Activated naive CD8-positive, alpha-beta T cell treated with anti-CD3 and anti-CD28 coated beads, Interleukin-2, amount 50 U/mL, for 24 hours (primary cell): Measurements from ENCODE around the gene WDR37.
"Not testable (repeated sequence)": the region's sequence is repeated elsewhere in the genome, so short reads cannot be mapped to it uniquely, and the experiment has no call there.

Source experiments
- ATAC-seq: fragments of 150-1000 bp; cut with Tn5 transposase; one replicate; pipeline ENCODE4 v1.10.0; 2021
- DNase-seq: peaks from one replicate; pipeline ENCODE4 v3.0.0; 2021
- H3K27ac Mint-ChIP-seq: one replicate; pipeline ENCODE4 v1.8.0; 2021; ENCODE audit warnings: mild to moderate bottlenecking, mixed read lengths
- H3K27me3 Mint-ChIP-seq: one replicate; pipeline ENCODE4 v1.8.0; 2021; ENCODE audit warnings: mixed read lengths
- H3K36me3 Mint-ChIP-seq: one replicate; pipeline ENCODE4 v1.8.0; 2021; ENCODE audit warnings: low read depth, mixed read lengths
- H3K4me1 Mint-ChIP-seq: one replicate; pipeline ENCODE4 v1.8.0; 2021; ENCODE audit warnings: mixed read lengths
- H3K4me3 Mint-ChIP-seq: one replicate; pipeline ENCODE4 v1.8.0; 2021; ENCODE audit warnings: mild to moderate bottlenecking, moderate library complexity, mixed read lengths
- H3K9me3 Mint-ChIP-seq: one replicate; pipeline ENCODE4 v1.8.0; 2021; ENCODE audit warnings: mixed read lengths

WDR37 gene

DNA sequence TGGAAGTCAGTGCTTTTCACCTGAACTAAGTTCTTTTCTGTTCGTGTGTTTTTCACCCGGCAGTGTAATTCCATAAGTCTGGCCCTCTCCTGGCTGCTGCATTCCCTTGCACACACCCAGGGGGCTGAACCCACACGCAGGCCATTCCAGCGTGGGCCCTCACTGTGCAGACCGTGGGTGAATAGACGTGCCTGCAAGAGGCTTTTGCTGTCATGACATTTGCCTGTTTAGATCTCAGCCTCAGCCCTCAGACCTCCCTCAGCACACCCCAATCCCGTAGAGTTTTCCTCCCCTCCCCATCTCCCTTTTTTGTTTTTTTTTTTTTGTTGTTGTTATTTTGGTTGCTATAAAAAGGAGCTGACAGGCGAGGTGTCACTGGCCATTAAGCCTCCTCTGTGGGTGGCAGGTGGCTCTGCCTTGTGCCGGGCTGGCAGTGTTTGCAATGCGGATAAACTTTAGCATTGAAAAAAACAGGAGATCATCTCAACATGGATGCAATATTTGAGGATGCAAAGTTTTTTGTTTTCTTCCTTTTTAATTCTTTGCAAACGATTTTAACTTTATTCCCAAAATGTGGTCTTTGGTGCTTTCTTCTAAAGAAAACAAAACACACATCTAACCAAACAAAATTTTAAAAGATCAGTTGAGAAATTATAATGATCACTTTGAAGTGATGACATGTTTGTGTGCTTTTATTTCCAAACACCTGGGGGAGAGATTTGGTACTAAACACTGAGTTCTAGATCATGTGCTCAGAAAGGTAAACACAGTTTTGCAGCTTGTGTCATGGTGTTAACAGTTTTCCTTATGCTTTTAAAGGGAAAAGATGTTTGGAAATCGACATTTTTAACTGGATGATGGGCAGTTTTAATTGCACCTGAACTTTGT, 58.8 kb downstream of the WDR37 start:
- Mint-ChIP-seq H3K4me1 (peaks cover 42% of the 10 kb centered on the region), H3K27ac (no peak overlapping the region), H3K9me3 (no peaks in the 10 kb centered on the region), H3K36me3 (peaks cover 66% of the 10 kb centered on the region), H3K27me3 (no peaks in the 10 kb centered on the region), H3K4me3 (no peak overlapping the region)
- ATAC-seq (no peak), DNase-seq (no peak)

DNA sequence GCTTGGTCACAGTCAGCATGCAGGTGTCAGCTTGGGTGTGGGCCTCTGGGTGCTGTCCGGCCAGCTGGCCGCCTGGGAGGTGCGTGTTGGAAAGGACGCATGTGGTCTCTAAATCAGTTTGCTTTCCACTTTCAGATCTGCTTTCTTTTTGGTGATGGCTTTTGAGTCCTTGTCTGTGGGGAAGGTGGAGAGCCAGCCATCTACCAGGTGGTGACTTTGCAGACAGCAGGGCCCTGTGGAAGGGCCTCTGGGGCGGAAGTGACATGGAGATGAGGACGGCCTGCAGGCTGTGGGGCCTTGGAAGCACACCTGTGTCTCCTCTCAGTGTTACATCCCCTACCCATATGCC, 59.4 kb downstream of the WDR37 start:
- Mint-ChIP-seq H3K4me3 (no peak overlapping the region), H3K27me3 (no peaks in the 10 kb centered on the region), H3K4me1 (peaks cover 36% of the 10 kb centered on the region), H3K36me3 (peaks cover 63% of the 10 kb centered on the region), H3K27ac (no peak overlapping the region), H3K9me3 (no peaks in the 10 kb centered on the region)
- ATAC-seq (no peak), DNase-seq (no peak)

DNA sequence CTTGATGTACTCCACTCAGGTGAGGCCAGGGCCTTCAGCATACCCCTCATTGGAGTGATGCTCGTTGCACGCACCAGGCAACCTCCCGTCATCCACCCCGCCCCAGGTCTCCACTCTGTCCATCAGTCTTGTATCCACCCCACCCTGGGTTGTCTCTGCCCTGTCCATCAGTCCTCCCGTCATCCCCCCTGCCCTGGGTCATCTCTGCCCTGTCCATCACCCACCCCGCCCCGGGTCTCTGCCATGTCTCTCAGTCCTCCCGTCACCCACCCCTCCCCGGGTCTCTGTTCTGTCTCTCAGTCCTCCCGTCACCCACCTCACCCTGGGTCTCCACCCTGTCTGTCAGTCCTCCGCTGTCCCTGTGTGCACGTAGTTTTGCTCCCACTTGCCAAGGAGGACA, 59.9 kb downstream of the WDR37 start:
- Mint-ChIP-seq H3K4me3 (no peak overlapping the region), H3K36me3 (peaks cover 59% of the 10 kb centered on the region), H3K27ac (no peak overlapping the region), H3K4me1 (peaks cover 31% of the 10 kb centered on the region), H3K27me3 (no peaks in the 10 kb centered on the region), H3K9me3 (no peaks in the 10 kb centered on the region)
- ATAC-seq (no peak), DNase-seq (no peak)

DNA sequence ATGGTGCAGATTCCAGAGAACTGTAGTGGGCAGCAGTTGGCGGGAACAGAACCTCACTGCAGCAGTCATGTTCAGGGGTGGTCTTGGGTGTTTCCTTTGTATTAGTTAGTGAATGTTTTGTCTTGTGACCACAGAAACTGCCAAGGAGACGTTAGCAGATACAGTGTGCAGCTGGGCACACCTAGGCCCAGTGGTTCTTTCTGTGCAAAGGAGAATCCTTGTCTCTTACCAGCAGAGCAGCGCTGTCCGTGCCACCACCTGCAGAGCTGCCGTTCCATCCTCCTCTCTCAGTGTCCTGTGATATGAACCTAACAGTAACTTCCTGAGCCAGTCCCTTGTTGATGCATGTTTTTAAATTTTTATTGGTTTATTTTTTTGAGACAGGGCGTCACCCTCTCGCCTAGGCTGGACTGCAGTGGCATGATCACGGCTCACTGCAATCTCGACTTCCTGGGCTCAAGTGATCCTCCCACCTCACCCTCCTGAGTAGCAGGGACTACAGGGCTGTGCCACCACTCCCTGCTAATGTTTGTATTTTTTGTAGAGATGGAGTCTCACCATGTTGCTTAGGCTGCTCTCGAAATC, 60.6 kb downstream of the WDR37 start:
- Mint-ChIP-seq H3K27ac (no peak overlapping the region), H3K27me3 (no peaks in the 10 kb centered on the region), H3K9me3 (no peaks in the 10 kb centered on the region), H3K36me3 (peaks cover 55% of the 10 kb centered on the region), H3K4me1 (peaks cover 24% of the 10 kb centered on the region), H3K4me3 (no peak overlapping the region)
- no peak for ATAC-seq
- DNase-seq, result no peak

DNA sequence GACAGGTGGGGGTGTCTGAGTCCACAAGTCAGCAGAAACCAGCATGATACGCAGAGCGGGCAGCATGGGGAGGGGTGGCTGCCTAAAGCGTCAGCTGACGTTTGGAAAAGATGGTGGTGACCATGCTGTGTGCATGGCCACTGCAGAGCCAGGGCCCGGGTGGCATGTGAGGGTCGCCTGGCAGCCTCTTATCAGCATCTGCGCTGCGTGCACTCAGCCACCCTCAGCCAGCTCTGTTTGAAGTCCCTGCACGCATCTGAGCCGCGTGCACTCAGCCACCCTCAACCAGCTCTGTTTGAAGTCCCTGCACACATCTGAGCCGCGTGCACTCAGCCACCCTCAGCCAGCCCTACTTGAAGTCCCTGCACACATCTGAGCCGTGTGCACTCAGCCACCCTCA, 61.5 kb downstream of the WDR37 start:
- Mint-ChIP-seq H3K4me3 (no peak overlapping the region), H3K27ac (no peak overlapping the region), H3K9me3 (no peaks in the 10 kb centered on the region), H3K27me3 (no peaks in the 10 kb centered on the region), H3K4me1 (peaks cover 24% of the 10 kb centered on the region), H3K36me3 (peaks cover 55% of the 10 kb centered on the region)
- no peak for ATAC-seq
- no peak for DNase-seq

DNA sequence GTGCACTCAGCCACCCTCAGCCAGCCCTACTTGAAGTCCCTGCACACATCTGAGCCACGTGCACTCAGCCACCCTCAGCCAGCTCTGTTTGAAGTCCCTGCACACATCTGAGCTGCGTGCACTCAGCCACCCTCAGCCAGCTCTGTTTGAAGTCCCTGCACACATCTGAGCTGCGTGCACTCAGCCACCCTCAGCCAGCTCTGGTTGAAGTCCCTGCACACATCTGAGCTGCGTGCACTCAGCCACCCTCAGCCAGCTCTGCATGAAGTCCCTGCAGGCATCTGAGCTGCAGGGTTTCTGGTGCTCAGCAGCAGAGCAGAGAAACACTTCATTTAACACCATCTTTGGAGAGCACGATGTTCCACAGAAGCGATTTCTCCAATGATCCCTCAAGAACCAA, 62.1 kb downstream of the WDR37 start:
- DNase-seq, H3K4me3 Mint-ChIP-seq, H3K9me3 Mint-ChIP-seq, H3K27me3 Mint-ChIP-seq, ATAC-seq, H3K27ac Mint-ChIP-seq: not testable (repeated sequence)
- H3K36me3 Mint-ChIP-seq, result peaks cover 56% of the 10 kb centered on the region
- H3K4me1 Mint-ChIP-seq, result peaks cover 29% of the 10 kb centered on the region

DNA sequence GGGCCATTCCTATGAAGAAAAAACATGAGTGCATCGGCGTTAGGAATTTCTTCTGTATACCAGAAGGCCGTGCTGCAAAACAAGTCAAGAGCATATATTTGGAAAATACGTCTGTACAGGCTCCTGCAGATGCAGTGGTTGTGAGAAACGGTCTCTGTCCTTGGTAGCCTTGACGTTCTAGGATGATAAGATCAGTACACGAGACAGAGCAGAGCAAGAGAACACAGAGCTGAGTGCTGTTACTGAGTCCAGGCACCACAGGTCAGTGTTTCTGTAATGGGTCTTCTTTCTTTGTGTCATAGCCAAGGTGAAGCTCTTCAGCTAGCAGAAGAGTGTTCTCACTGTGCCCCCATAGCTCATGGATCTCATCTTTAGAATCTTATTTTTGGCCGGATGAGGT, 62.8 kb downstream of the WDR37 start:
- DNase-seq (no peak), ATAC-seq (no peak)
- peaks cover 59% of the 10 kb centered on the region for H3K36me3 Mint-ChIP-seq
- H3K27me3 Mint-ChIP-seq, result no peaks in the 10 kb centered on the region
- no peak overlapping the region for H3K27ac Mint-ChIP-seq
- H3K9me3 Mint-ChIP-seq, result no peaks in the 10 kb centered on the region
- peaks cover 33% of the 10 kb centered on the region for H3K4me1 Mint-ChIP-seq
- no peak overlapping the region for H3K4me3 Mint-ChIP-seq

DNA sequence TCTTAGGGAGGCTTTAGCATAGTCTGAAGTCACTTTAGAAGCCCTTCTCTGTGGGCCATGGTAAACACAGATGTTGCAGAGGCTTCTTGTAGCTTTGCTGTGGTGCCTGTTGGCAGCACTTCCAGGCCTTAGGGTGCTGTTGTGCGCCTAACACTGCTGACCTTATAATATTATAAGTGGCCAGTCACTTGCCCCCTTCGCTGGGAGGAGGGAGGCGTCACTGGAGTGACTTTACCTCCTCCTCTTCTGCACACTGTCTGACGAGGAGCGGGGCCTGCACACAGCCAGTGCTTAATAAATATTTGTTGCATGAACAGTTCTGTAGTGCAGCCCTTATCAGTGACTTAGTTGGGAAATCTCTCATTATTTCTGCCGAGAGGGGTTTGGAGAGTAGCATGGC, 63.3 kb downstream of the WDR37 start:
- no peak for ATAC-seq
- peaks cover 64% of the 10 kb centered on the region for H3K36me3 Mint-ChIP-seq
- no peak overlapping the region for H3K4me3 Mint-ChIP-seq
- H3K27me3 Mint-ChIP-seq, result no peaks in the 10 kb centered on the region
- H3K4me1 Mint-ChIP-seq, result peaks cover 34% of the 10 kb centered on the region
- H3K9me3 Mint-ChIP-seq, result no peaks in the 10 kb centered on the region
- no peak for DNase-seq
- no peak overlapping the region for H3K27ac Mint-ChIP-seq

DNA sequence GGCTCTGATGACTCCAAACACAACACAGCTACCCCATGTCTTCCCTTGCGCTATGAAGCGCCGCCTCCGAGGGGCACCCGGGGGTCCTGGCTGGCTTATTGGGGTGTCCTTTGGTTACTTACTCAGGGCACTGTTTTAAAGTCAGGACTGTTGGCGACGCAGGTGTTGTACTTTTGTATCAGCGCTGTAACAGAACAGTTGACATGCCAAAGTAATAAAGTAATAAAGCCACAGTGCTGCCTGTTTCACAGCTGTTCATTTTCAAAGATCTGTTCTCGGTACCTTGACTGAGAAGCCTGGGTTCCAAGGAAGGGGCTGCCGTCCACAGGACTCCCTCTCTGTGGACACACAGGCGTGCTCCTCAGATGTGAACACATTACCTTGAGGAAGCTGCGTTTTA, 64.1 kb downstream of the WDR37 start:
- ATAC-seq (no peak), DNase-seq (no peak)
- peaks cover 34% of the 10 kb centered on the region for H3K4me1 Mint-ChIP-seq
- H3K9me3 Mint-ChIP-seq, result no peaks in the 10 kb centered on the region
- no peaks in the 10 kb centered on the region for H3K27me3 Mint-ChIP-seq
- no peak overlapping the region for H3K4me3 Mint-ChIP-seq
- H3K36me3 Mint-ChIP-seq, result peaks cover 67% of the 10 kb centered on the region
- no peak overlapping the region for H3K27ac Mint-ChIP-seq

DNA sequence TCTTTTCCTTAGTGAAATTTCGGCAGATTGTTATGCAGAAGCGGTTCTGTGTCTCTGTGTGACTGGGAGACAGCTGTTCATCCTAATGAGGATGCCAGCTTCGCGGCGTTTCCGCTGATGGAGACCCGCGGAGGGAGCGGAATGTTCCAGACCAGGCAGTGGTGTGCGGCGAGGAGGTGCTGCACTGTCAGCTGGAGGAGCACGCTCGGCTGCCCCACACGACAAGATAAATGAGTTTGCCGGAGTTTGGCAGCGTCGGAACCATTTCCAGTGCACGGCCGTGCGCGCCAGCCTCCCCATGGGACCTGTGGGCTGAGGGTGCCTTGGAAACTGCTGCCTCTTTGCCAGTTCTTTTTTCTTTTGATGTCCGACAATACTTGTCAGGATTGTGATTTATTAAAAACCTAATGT, 64.6 kb downstream of the WDR37 start:
- Mint-ChIP-seq H3K36me3 (peaks cover 71% of the 10 kb centered on the region), H3K4me3 (no peak overlapping the region), H3K27ac (no peak overlapping the region), H3K9me3 (no peaks in the 10 kb centered on the region), H3K27me3 (no peaks in the 10 kb centered on the region), H3K4me1 (peaks cover 34% of the 10 kb centered on the region)
- no peak for DNase-seq
- no peak for ATAC-seq

DNA sequence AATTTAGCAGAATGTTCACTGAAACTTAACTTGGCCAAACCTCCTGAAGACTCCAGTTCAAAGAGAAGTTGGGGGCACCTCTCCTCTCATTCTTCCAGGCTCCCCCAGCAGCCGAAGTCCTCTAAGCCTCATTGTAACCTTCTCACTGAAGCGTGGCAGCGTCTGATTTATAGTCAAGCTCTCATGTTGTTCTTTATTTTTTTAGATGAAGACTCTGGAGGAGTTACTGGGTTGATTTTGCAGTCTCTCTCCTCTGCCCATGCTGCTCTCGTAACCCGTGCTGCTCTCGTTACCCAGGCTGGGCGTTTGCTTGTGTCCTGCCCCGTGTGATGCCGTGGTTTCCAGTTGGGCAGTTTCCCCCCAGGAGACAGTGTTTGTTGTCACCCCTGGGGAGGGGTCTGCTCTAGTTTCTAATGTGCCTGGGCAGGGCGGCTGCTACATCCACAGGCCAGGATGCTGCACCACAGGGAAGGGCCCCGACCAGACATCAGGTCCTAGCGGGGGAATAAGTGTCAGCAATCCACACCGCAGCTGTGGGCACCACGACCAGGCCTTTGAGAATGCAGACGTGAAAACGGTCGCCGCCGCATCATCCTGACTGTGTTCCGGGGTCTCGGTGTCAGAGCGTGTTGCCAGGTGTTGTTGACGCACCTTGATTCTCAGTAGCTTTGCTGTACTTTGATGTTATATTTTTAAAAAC, 65.2 kb downstream of the WDR37 start:
- H3K4me3 Mint-ChIP-seq, result no peak overlapping the region
- no peaks in the 10 kb centered on the region for H3K9me3 Mint-ChIP-seq
- no peak for ATAC-seq
- H3K36me3 Mint-ChIP-seq, result peaks cover 69% of the 10 kb centered on the region
- H3K4me1 Mint-ChIP-seq, result peaks cover 33% of the 10 kb centered on the region
- no peak for DNase-seq
- H3K27me3 Mint-ChIP-seq, result no peaks in the 10 kb centered on the region
- no peak overlapping the region for H3K27ac Mint-ChIP-seq

DNA sequence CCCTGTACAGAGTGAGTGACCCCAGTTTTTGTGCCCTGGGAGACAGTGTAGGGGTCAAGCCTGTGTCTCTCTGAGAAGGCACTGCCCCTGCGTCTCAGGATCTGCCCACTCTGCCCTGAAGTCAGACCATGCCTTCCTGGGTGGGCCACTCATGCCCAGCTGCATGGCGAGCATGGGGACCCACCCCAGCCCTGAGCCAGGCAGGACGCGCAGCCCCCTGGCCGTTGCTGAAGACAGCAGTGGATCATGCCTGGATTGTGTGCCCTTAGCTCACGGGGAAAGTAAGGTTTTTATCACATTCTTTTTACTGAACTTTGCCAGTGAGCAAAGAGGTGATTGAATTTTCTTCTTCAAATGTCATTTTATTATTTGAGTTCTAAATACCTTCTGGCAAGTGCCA, 66.2 kb downstream of the WDR37 start:
- Mint-ChIP-seq H3K4me1 (peaks cover 27% of the 10 kb centered on the region), H3K36me3 (peaks cover 61% of the 10 kb centered on the region), H3K27ac (peak overlapping the region; percentile 65), H3K4me3 (no peak overlapping the region), H3K9me3 (no peaks in the 10 kb centered on the region), H3K27me3 (no peaks in the 10 kb centered on the region)
- DNase-seq (no peak), ATAC-seq (no peak)

DNA sequence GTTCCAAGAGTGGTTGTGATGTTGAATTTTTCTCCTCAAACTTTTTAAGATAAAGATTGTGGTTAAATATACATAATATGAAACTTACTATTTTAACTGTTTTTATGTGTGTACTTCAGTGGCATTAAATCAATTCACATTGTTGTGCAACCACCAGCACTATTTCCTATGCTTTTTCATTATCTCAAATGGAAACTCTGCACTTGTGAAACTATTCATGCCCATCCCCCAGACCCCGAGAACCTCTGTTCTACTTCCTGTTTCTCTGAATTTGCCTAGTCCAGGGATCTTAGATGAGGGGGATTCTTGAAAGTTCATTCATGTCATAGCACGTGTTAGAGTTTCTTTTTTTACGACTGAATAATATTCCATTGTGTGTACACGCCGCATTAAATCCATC, 67.0 kb downstream of the WDR37 start:
- H3K27ac Mint-ChIP-seq, result peak overlapping the region; percentile 53
- H3K4me3 Mint-ChIP-seq, result no peak overlapping the region
- ATAC-seq, result peak; percentile 42
- peaks cover 25% of the 10 kb centered on the region for H3K4me1 Mint-ChIP-seq
- peak; percentile 24 for DNase-seq
- peaks cover 60% of the 10 kb centered on the region for H3K36me3 Mint-ChIP-seq
- no peaks in the 10 kb centered on the region for H3K9me3 Mint-ChIP-seq
- no peaks in the 10 kb centered on the region for H3K27me3 Mint-ChIP-seq

DNA sequence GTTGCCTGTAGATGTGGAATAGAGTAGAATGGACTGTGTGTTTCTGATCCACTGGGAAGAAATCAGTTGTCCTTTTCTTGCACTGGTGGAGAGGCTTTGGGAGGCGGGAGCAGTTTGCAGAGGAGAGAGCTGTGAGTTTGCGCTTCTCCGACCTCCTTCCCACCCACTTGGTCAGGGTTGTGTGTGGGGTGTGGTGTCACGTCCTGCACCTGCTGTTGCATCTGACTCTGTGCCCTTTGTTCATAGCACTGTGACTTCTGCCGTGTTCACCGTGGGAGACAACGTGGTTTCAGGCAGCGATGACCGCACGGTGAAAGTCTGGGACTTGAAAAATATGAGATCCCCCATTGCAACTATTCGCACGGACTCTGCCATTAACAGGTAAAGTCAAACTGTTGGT, 67.8 kb downstream of the WDR37 start:
- Mint-ChIP-seq H3K4me3 (no peak overlapping the region), H3K36me3 (peaks cover 57% of the 10 kb centered on the region), H3K9me3 (no peaks in the 10 kb centered on the region), H3K27me3 (no peaks in the 10 kb centered on the region), H3K27ac (peak overlapping the region; percentile 53), H3K4me1 (peaks cover 20% of the 10 kb centered on the region)
- ATAC-seq (no peak), DNase-seq (no peak)

DNA sequence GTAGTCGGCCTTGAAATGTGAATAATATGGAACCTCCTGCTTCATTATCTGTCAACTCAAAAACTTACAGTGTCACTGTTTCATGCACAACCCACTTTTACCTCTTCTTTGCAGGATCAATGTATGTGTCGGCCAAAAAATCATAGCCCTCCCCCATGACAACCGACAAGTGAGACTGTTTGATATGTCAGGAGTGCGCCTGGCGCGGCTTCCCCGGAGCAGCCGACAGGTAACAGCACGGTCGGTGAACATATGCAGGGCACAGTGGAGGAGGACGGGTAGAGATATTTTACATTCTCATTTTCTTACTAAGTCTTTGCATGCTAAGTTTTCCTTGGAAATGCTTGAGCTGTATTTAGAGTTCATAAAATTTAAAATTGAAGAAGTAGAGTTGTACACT, 68.6 kb downstream of the WDR37 start:
- peaks cover 19% of the 10 kb centered on the region for H3K4me1 Mint-ChIP-seq
- no peaks in the 10 kb centered on the region for H3K27me3 Mint-ChIP-seq
- ATAC-seq (no peak), DNase-seq (no peak)
- no peaks in the 10 kb centered on the region for H3K9me3 Mint-ChIP-seq
- peaks cover 57% of the 10 kb centered on the region for H3K36me3 Mint-ChIP-seq
- H3K27ac Mint-ChIP-seq, result no peak overlapping the region
- H3K4me3 Mint-ChIP-seq, result no peak overlapping the region
